Stimulated activated effector memory CD8-positive, alpha-beta T cell treated with anti-CD3 and anti-CD28 coated beads, Interleukin-12 subunit alpha, Interleukin-12 subunit beta, amount 100 ng/mL, for 72 hours (primary cell): ENCODE results near the gene NRDE2.

Experiments used
- ATAC-seq: fragments of 150-1000 bp; cut with Tn5 transposase; 2 replicates; pipeline ENCODE4 v1.10.0; 2021
- DNase-seq, 2 donors: peaks; one replicate each; pipeline ENCODE4 v3.0.0; 2021 to 2022; ENCODE audit warnings: low spot score in 2 of 2
- H3K27ac Mint-ChIP-seq: one replicate; pipeline ENCODE4 v1.8.0; 2022; ENCODE audit warnings: mild to moderate bottlenecking, mixed read lengths
- H3K36me3 Mint-ChIP-seq: one replicate; pipeline ENCODE4 v1.8.0; 2022; ENCODE audit warnings: mild to moderate bottlenecking, mixed read lengths
- H3K4me1 Mint-ChIP-seq: one replicate; pipeline ENCODE4 v1.8.0; 2022; ENCODE audit warnings: mixed read lengths
- H3K4me3 Mint-ChIP-seq: one replicate; pipeline ENCODE4 v1.8.0; 2022; ENCODE audit warnings: mild to moderate bottlenecking, mixed read lengths
- H3K9me3 Mint-ChIP-seq: one replicate; pipeline ENCODE4 v1.8.0; 2022; ENCODE audit warnings: mixed read lengths

NRDE2 gene

DNA sequence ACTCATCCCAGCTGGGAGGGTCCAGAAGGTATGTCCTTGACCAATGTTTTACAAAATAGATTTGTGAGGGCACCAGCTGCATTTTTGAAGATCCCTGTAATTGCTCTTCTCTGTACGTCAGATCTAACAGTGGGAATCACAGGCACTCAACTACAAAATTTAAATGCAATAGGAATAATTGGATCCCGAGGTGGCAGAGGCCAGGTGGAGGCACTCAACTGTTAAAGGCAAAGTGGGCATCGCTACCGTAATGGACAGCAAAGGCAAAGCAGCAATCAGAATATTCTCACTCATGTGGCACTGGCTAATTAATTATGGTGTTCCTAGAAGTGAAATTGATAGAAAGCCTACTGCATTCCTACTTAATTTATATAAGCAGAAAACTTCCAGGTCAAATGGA is 103.3 kb downstream of the NRDE2 start:
- H3K9me3 Mint-ChIP-seq, result peaks cover 5% of the 10 kb centered on the region
- H3K4me3 Mint-ChIP-seq, result no peak overlapping the region
- DNase-seq (no peak), ATAC-seq (no peak)
- no peak overlapping the region for H3K27ac Mint-ChIP-seq
- no peaks in the 10 kb centered on the region for H3K4me1 Mint-ChIP-seq
- H3K36me3 Mint-ChIP-seq, result no peaks in the 10 kb centered on the region
